Activated naive CD4-positive, alpha-beta T cell treated with anti-CD3 and anti-CD28 coated beads, Interleukin-2, amount 50 U/mL, for 72 hours (primary cell): ENCODE results near the gene ATP11B. TPM values are rescaled to one million over a fixed set of nuclear protein-coding genes. Genes with fewer than 3 reads are reported as not detected.

Experiments
- total RNA-seq, 2 donors: library from RNA; stranded (reverse); gene quantifications; one replicate each; pipeline ENCODE4 v1.2.3, GENCODE V29; 2022

ATP11B gene
- total RNA-seq, 2 donors from 2014 or later = 93.3 to 105 TPM

Other genes with a start within 250 kb of the ATP11B start
- 10 to 100 TPM; 30.6 to 50.2 TPM for gene DCUN1D1, start 187.0 kb downstream of the ATP11B start, total RNA-seq